ENCODE results near the gene ADAMTS17.

DNA sequence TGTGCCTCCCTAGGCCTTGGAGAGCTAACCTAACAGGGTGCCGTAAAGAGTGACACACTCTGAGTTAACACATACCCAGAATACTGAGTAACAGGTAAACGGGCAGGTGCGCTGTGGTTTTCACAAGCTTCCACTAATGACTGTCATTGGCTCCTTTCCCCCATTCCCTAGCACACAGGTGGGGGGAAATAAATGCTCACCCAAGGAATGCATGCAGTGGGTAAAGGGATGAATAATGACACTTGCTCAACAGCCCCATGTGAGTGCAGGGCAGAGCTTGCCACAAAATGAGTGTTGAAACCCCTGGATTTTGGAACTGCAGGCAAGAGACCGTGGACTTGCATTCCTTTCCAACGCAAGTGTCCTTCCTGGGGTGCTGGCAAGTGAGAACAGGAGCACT is 57.6 kb downstream of the ADAMTS17 start:
- TF ChIP-seq, protein P1, sequence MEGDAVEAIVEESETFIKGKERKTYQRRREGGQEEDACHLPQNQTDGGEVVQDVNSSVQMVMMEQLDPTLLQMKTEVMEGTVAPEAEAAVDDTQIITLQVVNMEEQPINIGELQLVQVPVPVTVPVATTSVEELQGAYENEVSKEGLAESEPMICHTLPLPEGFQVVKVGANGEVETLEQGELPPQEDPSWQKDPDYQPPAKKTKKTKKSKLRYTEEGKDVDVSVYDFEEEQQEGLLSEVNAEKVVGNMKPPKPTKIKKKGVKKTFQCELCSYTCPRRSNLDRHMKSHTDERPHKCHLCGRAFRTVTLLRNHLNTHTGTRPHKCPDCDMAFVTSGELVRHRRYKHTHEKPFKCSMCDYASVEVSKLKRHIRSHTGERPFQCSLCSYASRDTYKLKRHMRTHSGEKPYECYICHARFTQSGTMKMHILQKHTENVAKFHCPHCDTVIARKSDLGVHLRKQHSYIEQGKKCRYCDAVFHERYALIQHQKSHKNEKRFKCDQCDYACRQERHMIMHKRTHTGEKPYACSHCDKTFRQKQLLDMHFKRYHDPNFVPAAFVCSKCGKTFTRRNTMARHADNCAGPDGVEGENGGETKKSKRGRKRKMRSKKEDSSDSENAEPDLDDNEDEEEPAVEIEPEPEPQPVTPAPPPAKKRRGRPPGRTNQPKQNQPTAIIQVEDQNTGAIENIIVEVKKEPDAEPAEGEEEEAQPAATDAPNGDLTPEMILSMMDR (IDR thresholded peaks at IDR 0.05): no peak
- no peak for TF ChIP-seq POLR2A (IDR thresholded peaks at IDR 0.05)

All from heart left ventricle (tissue), 13 donors.